CD4-positive, alpha-beta T cell treated with Interleukin-10 for 1 hour (primary cell): Measurements from ENCODE around the gene UBE2I.
A peak's percentile ranks its signal among the peaks of the same experiment; 100 is the strongest.
"Not testable (repeated sequence)": the region's sequence is repeated elsewhere in the genome, so short reads cannot be mapped to it uniquely, and the experiment has no call there.

Experiments
- DNase-seq: peaks from one replicate; pipeline ENCODE4 v3.0.0-alpha.2; 2020

UBE2I gene

DNA sequence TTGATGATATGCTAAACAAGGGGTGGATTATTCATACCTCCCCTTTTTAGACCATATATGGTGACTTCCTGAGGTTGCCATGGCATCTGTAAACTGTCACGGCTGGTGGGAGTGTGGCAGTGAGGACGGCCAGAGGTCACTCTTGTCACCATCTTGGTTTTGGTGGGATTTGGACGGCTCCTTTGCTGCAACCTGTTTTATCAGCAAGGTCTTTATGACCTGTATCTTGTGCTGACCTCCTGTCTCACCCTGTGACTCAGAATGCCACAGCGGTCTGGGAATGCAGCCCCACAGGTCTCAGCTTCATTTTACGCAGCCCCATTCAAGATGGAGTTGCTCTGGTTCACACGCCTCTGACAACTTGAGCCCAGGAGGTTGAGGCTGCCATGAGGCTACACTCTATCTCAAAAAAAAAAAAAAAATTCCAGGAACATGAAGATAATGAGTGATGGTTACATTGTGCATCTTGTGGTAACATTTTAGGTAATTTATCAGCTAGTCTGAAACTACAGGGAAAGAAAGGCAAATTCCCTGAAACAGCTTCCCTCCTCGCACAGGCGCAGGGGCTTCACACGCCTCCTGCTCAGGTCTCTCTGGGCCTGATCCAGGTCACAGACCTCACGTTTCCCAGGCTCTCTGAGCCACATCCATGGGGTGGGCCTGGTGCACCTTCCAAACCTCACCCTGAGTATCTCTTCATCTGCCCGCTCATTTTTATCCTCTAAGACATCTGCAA, 15.3 kb upstream of the UBE2I start:
- DNase-seq: no peak

- DNase-seq: no peak
These were observed 14.0 kb upstream of the UBE2I start for GRCh38 chr16:1295465-1295864.

DNA sequence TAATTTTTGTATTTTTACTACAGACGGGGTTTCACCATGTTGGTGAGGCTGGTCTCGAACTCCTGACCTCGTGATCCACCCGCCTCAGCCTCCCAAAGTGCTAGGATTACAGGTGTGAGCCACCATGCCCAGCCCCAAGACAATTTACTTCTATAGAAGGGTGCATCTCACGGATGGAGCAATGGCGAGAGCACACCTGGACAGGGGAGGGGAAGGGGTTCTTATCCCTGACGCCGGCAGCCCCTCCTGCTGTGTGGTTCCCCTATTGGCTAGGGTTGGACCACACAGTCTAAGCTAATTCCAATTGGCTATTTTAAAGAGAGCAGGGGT, 12.8 kb upstream of the UBE2I start:
- DNase-seq: not testable (repeated sequence)

GRCh38 chr16:1297018-1297696, 12.3 kb upstream of the UBE2I start:
- DNase-seq: no peak

DNA sequence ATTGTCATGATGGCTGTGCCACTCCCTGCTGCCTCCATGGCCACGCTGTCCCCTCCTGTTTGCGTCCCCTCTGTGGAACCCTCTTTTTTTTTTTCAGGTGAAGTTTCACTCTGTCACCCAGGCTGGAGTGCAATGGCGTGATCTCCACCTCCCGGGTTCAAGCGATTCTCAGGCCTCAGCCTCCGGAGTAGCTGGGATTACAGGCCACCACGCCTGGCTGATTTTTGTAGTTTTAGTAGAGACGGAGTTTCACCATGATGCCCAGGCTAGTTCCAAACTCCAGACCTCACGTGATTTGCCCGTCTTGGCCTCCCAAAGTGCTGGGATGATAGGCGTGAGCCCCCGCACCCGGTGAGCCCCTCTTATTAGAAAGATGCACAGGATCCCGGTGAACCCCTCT, 11.0 kb upstream of the UBE2I start:
- no peak for DNase-seq

- no peak for DNase-seq
These were observed 10.2 kb upstream of the UBE2I start for GRCh38 chr16:1299012-1299867.

DNA sequence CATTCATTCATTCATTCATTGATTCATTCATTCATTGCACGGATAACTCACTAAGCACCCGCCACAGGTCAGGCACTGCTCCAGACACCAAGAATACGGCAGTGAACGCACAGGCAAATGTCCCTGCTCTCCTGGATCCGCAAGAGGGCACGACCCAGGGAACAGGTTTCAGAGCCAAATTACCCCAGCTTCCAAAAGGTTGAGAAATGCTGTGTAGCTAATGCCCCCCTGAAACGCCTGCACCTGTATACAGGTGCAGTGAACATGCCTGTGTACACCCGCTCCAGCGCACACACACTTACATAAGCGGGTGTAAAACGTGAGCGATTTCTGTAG, 9.6 kb upstream of the UBE2I start:
- no peak for DNase-seq

DNA sequence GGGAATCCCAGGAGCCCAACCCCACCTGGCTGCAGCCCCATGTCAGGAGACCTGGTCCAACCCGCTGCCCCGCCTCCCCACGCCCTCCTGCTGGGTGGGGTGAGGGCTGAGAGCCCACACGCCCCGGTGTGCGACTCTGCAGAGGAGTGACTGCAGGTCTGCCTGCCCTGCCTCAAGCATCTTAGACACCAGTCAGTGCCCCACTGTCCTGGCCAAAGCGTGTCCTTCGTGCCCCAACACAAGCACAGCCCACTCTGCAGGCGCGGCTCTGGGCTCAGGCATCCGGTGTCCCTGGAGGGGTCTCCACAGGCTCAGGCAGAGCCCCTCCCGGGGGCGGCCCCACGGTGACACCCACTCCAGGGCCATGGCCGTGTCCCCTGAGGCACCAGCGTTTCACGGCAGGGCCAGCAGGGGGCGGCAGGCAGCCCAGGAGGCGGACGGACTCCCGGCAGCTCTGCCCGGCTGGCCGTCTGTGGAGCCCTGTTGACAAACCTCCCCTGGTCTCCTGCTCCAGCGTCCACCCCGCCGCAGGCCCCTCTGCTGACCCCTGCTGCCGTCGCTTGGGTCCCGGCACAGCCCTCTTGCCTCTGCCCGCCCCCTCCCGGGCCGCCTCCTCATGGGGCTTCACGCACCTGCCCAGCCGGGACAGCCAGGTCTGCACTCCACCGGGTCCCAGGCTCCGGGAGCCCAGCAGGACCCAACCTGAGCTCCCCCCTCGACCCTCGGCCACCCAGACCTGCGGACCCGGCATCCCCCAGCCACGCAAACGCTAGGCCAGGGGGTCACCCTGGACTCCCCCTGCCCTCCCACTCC, 8.6 kb upstream of the UBE2I start:
- DNase-seq: peak; percentile 79

- DNase-seq: no peak
These were observed 7.9 kb upstream of the UBE2I start for GRCh38 chr16:1301562-1301961.

DNA sequence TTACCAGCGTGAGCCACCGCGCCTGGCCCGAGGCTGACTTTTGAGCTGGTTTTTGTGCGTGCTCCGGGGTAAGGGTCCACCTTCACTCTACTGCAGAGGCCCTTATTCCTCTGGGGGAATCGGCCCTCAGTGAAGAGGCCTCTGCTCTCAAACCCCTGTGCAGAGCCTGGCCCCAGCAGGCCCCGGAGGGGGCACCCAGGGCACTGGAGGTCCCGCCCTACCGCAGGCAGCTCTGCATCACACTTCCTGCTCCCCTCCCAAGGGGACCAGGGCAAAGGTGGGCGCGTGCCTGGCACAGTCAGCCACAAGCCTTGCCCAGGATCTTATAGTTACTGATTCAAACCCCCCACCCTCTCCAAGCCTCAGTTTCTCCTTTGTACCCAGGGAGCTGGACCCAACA, 3.6 kb upstream of the UBE2I start:
- DNase-seq: no peak

GRCh38 chr16:1306334-1306733, 3.1 kb upstream of the UBE2I start:
- DNase-seq: no peak

GRCh38 chr16:1308036-1308976, 1.1 kb upstream of the UBE2I start:
- no peak for DNase-seq

DNA sequence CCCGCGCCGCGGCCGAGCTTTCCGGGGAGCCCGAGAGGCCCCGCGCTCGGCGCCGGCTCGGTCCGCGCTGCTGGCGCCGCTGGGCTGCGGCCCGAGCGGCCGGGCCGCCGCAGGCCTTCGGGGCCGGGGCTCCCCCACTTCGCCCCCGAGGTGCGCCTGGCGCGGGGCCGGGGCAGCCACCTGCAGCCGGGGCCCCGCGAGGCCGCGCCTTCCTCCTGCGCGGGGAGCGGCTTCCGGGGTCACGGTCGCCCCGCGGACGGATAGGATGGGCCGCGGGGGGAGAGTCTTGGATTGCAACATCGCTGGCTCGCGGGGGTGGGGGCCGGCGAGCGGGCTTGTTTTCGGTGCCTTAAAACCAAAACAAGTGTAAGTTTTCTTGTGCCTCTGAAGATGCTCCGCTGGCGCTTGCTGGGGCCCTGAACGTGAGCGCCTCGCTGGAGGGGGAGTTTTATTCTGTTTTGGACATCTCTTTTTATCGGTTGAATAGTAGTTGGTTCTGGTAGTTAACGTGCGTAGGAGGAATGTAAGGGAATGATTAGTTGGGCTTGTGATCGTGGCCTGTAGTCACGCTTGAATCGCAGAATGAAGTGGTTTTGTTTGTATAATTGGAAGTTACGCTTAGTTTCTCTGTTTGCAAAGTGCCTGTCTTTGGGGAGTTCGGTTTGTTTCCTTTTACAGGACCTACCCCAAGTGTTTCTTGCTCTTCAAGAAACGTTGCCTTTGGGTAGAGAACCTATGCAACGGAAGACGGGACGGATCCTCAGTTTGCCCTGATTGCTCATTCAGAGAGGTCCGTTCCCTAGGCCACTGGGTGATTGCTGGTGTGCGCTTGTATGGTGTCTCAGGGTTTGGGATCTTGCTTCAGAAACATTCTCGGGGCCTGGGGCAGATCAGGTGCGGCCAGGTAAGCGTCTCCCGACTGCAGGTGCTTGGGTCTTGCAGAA, 724 bp downstream of the UBE2I start:
- DNase-seq: peak; percentile 69

- peak; percentile 42 for DNase-seq
These were observed 1.4 kb downstream of the UBE2I start for GRCh38 chr16:1310832-1311200.

GRCh38 chr16:1311212-1311737, 1.8 kb downstream of the UBE2I start:
- no peak for DNase-seq

DNA sequence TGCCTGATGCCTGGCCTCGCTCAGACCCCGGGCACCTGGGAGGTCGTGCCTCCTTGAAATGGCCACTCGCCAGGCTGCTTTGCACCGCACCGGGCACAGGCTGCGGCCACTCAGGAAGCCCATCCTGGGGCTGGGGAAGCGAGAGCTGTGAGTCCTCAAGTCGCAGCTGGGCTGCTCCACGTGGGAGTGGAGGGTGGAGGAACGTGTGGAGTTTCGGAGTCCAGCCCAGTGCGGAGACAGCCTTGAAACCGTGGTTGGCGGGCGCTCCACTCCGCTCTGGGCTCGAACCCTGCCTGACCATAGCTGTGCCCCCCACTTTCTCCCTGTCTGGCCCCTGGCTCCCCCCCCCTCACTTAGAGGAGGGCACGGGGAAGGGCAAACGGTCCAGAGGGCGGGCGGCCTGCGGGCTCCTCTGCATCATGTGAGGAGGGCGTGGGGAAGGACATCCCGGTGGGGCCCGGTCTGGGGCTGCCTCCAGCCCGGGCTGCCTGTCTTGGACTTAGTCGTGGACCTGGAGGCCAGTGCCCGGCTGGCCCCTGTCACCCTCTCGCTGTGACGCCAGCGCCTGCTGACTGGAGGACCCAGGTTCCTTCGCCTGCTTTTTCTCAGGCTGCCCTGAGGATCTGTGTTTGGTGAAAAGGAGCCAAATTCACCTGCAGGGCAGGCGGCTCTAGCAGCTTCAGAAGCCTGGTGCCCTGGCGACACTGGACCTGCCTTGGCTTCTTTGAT, 2.5 kb downstream of the UBE2I start:
- no peak for DNase-seq

GRCh38 chr16:1312467-1312816, 3.0 kb downstream of the UBE2I start:
- no peak for DNase-seq

- DNase-seq: no peak
These were observed 3.5 kb downstream of the UBE2I start for GRCh38 chr16:1312903-1313302.

DNA sequence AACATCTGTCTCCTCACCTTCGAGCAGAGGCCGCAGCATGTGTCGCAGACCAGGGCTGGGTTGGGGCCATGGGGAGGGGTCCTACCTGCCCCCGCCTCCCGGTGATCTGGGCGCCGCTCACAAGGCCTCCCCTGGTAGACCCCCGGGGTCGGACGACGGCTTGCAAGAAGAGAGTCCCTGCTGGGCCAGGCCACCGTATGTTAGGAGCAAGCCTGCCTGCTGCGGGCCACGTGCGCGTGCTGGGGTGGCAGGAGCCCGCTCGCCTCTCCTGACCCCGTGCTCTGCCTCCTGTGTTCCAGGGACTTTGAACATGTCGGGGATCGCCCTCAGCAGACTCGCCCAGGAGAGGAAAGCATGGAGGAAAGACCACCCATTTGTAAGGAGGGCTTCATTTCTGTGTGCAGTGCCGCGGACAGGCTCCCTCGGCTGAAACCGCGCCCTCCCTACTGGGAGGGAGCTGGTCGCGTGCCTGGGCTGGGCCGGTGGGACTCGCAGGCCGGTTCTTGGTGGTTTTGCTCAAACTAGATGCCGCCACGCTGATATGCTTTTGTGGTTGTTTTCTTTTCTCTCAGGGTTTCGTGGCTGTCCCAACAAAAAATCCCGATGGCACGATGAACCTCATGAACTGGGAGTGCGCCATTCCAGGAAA, 4.4 kb downstream of the UBE2I start:
- no peak for DNase-seq
